HG03045 (cell line): ENCODE results near the gene FRMPD4.
A peak's percentile ranks its signal among the peaks of the same experiment; 100 is the strongest.

ENCODE experiments used
- ATAC-seq: cut with Tn5 transposase; IDR thresholded peaks from one replicate; pipeline ENCODE4 v1.9.1; 2021; ENCODE audit warnings: mild to moderate bottlenecking, moderate library complexity; ENCODE audit not compliant: unreplicated experiment

The FRMPD4 gene

GRCh38 chrX:12711435-12712040 lies 573.3 kb downstream of the FRMPD4 start:
- ATAC-seq, result no peak

- ATAC-seq, result no peak
These were observed 578.3 kb downstream of the FRMPD4 start for GRCh38 chrX:12716574-12716973.

- ATAC-seq, result no peak
These were observed 581.6 kb downstream of the FRMPD4 start for GRCh38 chrX:12719837-12720236.

GRCh38 chrX:12721042-12721441 lies 582.8 kb downstream of the FRMPD4 start:
- ATAC-seq, result no peak

- no peak for ATAC-seq
These were observed 584.0 kb downstream of the FRMPD4 start for GRCh38 chrX:12722314-12722713.

GRCh38 chrX:12741416-12741815 lies 603.1 kb downstream of the FRMPD4 start:
- no peak for ATAC-seq

- ATAC-seq, result no peak
These were observed 609.2 kb downstream of the FRMPD4 start for GRCh38 chrX:12747433-12747832.

GRCh38 chrX:12751887-12752286 lies 613.6 kb downstream of the FRMPD4 start:
- no peak for ATAC-seq

- no peak for ATAC-seq
These were observed 615.1 kb downstream of the FRMPD4 start for GRCh38 chrX:12753366-12753765.

GRCh38 chrX:12758291-12758690 lies 620.0 kb downstream of the FRMPD4 start:
- ATAC-seq, result no peak

GRCh38 chrX:12767856-12768255 lies 629.6 kb downstream of the FRMPD4 start:
- no peak for ATAC-seq

- ATAC-seq, result no peak
These were observed 630.2 kb downstream of the FRMPD4 start for GRCh38 chrX:12768491-12768890.

GRCh38 chrX:12770440-12770839 lies 632.2 kb downstream of the FRMPD4 start:
- ATAC-seq, result no peak

- ATAC-seq, result peak; percentile 86
These were observed 633.3 kb downstream of the FRMPD4 start for GRCh38 chrX:12771445-12772069.
